ENCODE results near the gene RRAGD.

RRAGD gene

GRCh38 chr6:89328976-89329375 is 83.1 kb downstream of the RRAGD start:
- DNase-seq, result no peak

DNA sequence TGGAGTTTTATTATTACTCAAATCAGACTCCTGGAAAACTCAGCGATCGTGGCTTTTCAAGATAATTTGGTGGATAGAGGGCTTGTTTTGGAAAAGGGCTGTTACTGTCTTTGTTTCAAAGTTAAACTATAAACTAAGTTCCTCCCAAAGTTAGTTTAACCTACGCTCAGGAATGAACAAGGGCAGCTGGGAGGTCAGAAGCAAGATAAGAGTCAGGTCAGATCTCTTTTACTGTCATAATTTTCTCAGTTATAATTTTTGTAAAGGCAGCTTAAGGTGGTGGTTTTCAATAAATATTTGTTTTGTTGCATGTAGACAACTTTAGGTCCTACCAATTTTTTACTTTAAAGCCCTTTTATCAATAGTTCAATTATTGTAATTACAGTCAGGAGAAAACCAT is 87.8 kb downstream of the RRAGD start:
- DNase-seq, result no peak

DNA sequence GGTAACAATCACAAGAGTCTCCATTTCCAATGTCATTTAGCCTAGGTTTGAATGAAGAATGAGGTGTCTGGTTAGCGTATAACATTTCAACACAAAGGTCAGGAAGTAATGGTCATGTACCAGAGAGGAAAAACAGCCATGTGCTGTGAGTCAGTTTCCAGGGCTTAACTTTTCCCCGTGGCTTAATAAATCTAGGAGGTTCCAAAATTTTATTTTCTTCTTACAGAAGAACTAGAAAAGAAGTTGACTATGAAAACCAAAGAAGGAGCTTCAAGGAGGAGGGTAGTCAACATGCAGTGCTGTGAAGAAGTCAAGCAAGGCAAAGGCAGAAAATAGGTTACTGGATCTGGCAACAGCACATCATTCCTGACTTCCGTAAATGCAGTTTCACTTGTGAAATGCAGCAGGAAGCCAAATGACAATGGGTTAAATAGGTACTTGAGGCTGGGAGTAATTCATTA is 88.5 kb downstream of the RRAGD start:
- no peak for DNase-seq

- DNase-seq, result no peak
Observed at GRCh38 chr6:89321131-89321970, 90.7 kb downstream of the RRAGD start.

GRCh38 chr6:89320012-89320559 is 92.0 kb downstream of the RRAGD start:
- no peak for DNase-seq

- no peak for DNase-seq
Observed at GRCh38 chr6:89317067-89317466, 95.0 kb downstream of the RRAGD start.

DNA sequence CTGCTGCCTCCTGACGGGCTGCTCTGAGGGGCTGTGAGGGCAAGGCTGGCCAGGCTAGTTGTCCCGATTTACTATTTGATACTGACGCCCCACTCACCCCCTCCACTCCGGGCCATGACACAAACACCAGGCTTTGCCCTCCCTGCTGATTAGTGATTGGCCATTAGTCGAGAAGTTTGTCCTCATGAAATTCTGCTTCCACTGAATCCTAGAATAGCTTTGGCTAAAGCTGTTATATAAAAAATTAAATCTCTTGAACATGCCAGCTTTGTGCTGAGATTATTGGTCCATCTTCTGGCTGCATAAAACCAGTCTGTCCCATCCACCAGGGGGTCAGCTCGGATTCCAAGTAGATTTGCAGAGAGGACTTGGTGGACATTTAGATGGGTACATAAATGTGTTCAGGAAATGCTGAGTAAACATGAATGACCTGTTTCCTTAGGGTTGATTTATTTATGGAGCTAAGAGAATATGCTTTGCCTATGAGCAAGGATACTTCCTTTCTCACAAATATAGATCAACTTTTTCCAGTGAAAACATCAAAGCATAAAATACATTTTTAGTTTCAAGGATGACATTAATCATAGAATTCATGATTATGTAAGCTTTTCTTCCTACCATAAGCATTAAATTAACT is 96.7 kb downstream of the RRAGD start, which contains the start of gene GABRR2:
TSS of gene GABRR2 (minus strand) at position 51 of the 637 bp plus-strand sequence. CDS start 134 bp downstream, outside the sequence.
- peak; percentile 11 for DNase-seq

- DNase-seq, result no peak
Observed at GRCh38 chr6:89314692-89315091, 97.4 kb downstream of the RRAGD start.
